Stimulated activated CD4-positive, alpha-beta T cell treated with anti-CD3 and anti-CD28 coated beads, Interleukin-15, amount 100 ng/mL, for 24 hours (primary cell): Measurements from ENCODE around the gene AKR1C8.
"Not testable (repeated sequence)": the region's sequence is repeated elsewhere in the genome, so short reads cannot be mapped to it uniquely, and the experiment has no call there.

ENCODE experiments used
- DNase-seq: peaks from one replicate; pipeline ENCODE4 v3.0.0-alpha.2; 2020

Gene AKR1C8

GRCh38 chr10:5165738-5166137 lies 19.2 kb downstream of the AKR1C8 start:
- DNase-seq: no peak

- DNase-seq: no peak
These were observed 21.5 kb downstream of the AKR1C8 start for GRCh38 chr10:5163487-5163886.

GRCh38 chr10:5159126-5159525 lies 25.8 kb downstream of the AKR1C8 start:
- DNase-seq: no peak

- DNase-seq: no peak
These were observed 27.4 kb downstream of the AKR1C8 start for GRCh38 chr10:5157501-5157900.

GRCh38 chr10:5155951-5156350 lies 29.0 kb downstream of the AKR1C8 start:
- no peak for DNase-seq

- no peak for DNase-seq
These were observed 33.9 kb downstream of the AKR1C8 start for GRCh38 chr10:5151076-5151475.

GRCh38 chr10:5148678-5149032 lies 36.3 kb downstream of the AKR1C8 start:
- no peak for DNase-seq

GRCh38 chr10:5147981-5148677 lies 36.8 kb downstream of the AKR1C8 start:
- no peak for DNase-seq

GRCh38 chr10:5147255-5147980 lies 37.5 kb downstream of the AKR1C8 start:
- DNase-seq: no peak

GRCh38 chr10:5146920-5147254 lies 38.1 kb downstream of the AKR1C8 start:
- no peak for DNase-seq

GRCh38 chr10:5143137-5143536 lies 41.8 kb downstream of the AKR1C8 start:
- no peak for DNase-seq

GRCh38 chr10:5142199-5142598 lies 42.8 kb downstream of the AKR1C8 start:
- DNase-seq: no peak

- not testable (repeated sequence) for DNase-seq
These were observed 47.3 kb downstream of the AKR1C8 start for GRCh38 chr10:5137699-5138098.

GRCh38 chr10:5136468-5137087 lies 48.4 kb downstream of the AKR1C8 start:
- no peak for DNase-seq

- DNase-seq: no peak
These were observed 49.4 kb downstream of the AKR1C8 start for GRCh38 chr10:5135581-5135980.

GRCh38 chr10:5125315-5126044 lies 59.5 kb downstream of the AKR1C8 start:
- no peak for DNase-seq

- no peak for DNase-seq
These were observed 61.1 kb downstream of the AKR1C8 start for GRCh38 chr10:5123886-5124285.

GRCh38 chr10:5119997-5120396 lies 65.0 kb downstream of the AKR1C8 start:
- not testable (repeated sequence) for DNase-seq

GRCh38 chr10:5117026-5117425 lies 67.9 kb downstream of the AKR1C8 start:
- DNase-seq: no peak

- no peak for DNase-seq
These were observed 68.3 kb downstream of the AKR1C8 start for GRCh38 chr10:5116621-5117020.

- not testable (repeated sequence) for DNase-seq
These were observed 75.1 kb downstream of the AKR1C8 start for GRCh38 chr10:5109861-5110260.

- no peak for DNase-seq
These were observed 76.1 kb downstream of the AKR1C8 start for GRCh38 chr10:5108658-5109416.
